Amniotic stem cell (primary cell): ENCODE measurements around the gene CHST11.

Source experiments
- DNase-seq: peaks from one replicate; lab custom pipeline; 2025; lab: John Stamatoyannopoulos, UW

Gene CHST11

GRCh38 chr12:104630230-104630670 is 173.5 kb downstream of the CHST11 start:
- no peak for DNase-seq

- DNase-seq: no peak
Observed at GRCh38 chr12:104631867-104632266, 175.1 kb downstream of the CHST11 start.

GRCh38 chr12:104632724-104633201 is 176.0 kb downstream of the CHST11 start:
- DNase-seq: no peak

GRCh38 chr12:104634044-104634443 is 177.3 kb downstream of the CHST11 start:
- DNase-seq: no peak

GRCh38 chr12:104634852-104635251 is 178.1 kb downstream of the CHST11 start:
- DNase-seq: no peak

GRCh38 chr12:104635607-104636343 is 179.0 kb downstream of the CHST11 start:
- no peak for DNase-seq

- DNase-seq: no peak
Observed at GRCh38 chr12:104636496-104636895, 179.7 kb downstream of the CHST11 start.

GRCh38 chr12:104637604-104638003 is 180.9 kb downstream of the CHST11 start:
- no peak for DNase-seq

GRCh38 chr12:104638218-104638850 is 181.6 kb downstream of the CHST11 start:
- DNase-seq: no peak

- DNase-seq: no peak
Observed at GRCh38 chr12:104638851-104639240, 182.1 kb downstream of the CHST11 start.

GRCh38 chr12:104640956-104641355 is 184.2 kb downstream of the CHST11 start:
- no peak for DNase-seq

GRCh38 chr12:104641862-104642261 is 185.1 kb downstream of the CHST11 start:
- no peak for DNase-seq

- DNase-seq: no peak
Observed at GRCh38 chr12:104643093-104643818, 186.5 kb downstream of the CHST11 start.

GRCh38 chr12:104643819-104644669 is 187.3 kb downstream of the CHST11 start:
- DNase-seq: no peak

- no peak for DNase-seq
Observed at GRCh38 chr12:104648756-104649155, 192.0 kb downstream of the CHST11 start.

- no peak for DNase-seq
Observed at GRCh38 chr12:104649217-104649824, 192.6 kb downstream of the CHST11 start.

GRCh38 chr12:104649921-104650320 is 193.2 kb downstream of the CHST11 start:
- no peak for DNase-seq

- DNase-seq: no peak
Observed at GRCh38 chr12:104650541-104650940, 193.8 kb downstream of the CHST11 start.

- DNase-seq: no peak
Observed at GRCh38 chr12:104651811-104652210, 195.1 kb downstream of the CHST11 start.

- DNase-seq: no peak
Observed at GRCh38 chr12:104652358-104652757, 195.6 kb downstream of the CHST11 start.

GRCh38 chr12:104652910-104653309 is 196.2 kb downstream of the CHST11 start:
- no peak for DNase-seq
